ENCODE data around the gene SELE. TPM values are rescaled to one million over a fixed set of nuclear protein-coding genes. Genes with fewer than 3 reads are reported as not detected.

The SELE gene
- polyA plus RNA-seq, 2 of the 4 experiments (the other 2 are of a cell fraction): not detected

- Histone ChIP-seq H3K9me3 (no peaks in the 10 kb centered on the region), H3K4me2 (no peak overlapping the region), H3K27ac (no peak overlapping the region), H3K4me1 (no peaks in the 10 kb centered on the region), H3K4me3 (no peak overlapping the region)
- FAIRE-seq (no peak), DNase-seq (ENCODE audit: low read depth in 1 of 2, low spot score in 1 of 2) (no peak), ATAC-seq (no peak)
- ChIA-PET CTCF (no interaction called here), POLR2A (no interaction called here)
- TF ChIP-seq RCOR1 (IDR thresholded peaks at IDR 0.05; ENCODE audit: low read depth, low read length) (no peak), ELK1 (IDR thresholded peaks at IDR 0.05; ENCODE audit: low read depth, low read length) (no peak), ZC3H11A (IDR thresholded peaks at IDR 0.05) (no peak), HOXA7 (CRISPR knock-in tag; IDR thresholded peaks at IDR 0.05) (no peak), EHMT2 (IDR thresholded peaks at IDR 0.05; ENCODE audit: low read depth) (no peak), POLR2A (IDR thresholded peaks at IDR 0.05; ENCODE audit: low read length) (no peak), FOXS1 (CRISPR knock-in tag; IDR thresholded peaks at IDR 0.05) (no peak), KDM1A (IDR thresholded peaks at IDR 0.05; ENCODE audit: low read depth) (no peak), HOXB13 (CRISPR knock-in tag; IDR thresholded peaks at IDR 0.05; ENCODE audit: low read depth) (no peak), HMGXB4 (CRISPR knock-in tag; IDR thresholded peaks at IDR 0.05; ENCODE audit: borderline replicate concordance) (no peak), KDM5A (IDR thresholded peaks at IDR 0.05) (no peak), NFE2L2 (conservative IDR thresholded peaks at IDR 0.05; ENCODE audit: low read length) (no peak)
- TF ChIP-seq, protein P1, sequence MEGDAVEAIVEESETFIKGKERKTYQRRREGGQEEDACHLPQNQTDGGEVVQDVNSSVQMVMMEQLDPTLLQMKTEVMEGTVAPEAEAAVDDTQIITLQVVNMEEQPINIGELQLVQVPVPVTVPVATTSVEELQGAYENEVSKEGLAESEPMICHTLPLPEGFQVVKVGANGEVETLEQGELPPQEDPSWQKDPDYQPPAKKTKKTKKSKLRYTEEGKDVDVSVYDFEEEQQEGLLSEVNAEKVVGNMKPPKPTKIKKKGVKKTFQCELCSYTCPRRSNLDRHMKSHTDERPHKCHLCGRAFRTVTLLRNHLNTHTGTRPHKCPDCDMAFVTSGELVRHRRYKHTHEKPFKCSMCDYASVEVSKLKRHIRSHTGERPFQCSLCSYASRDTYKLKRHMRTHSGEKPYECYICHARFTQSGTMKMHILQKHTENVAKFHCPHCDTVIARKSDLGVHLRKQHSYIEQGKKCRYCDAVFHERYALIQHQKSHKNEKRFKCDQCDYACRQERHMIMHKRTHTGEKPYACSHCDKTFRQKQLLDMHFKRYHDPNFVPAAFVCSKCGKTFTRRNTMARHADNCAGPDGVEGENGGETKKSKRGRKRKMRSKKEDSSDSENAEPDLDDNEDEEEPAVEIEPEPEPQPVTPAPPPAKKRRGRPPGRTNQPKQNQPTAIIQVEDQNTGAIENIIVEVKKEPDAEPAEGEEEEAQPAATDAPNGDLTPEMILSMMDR (IDR thresholded peaks at IDR 0.05): no peak
- 26% methylated on average over 1 of the region's 1 CpG for WGBS (ENCODE audit: missing lambda C conversion rate)
Measured at GRCh38 chr1:169697755-169698154, 36.1 kb downstream of the SELE start.

GRCh38 chr1:169696273-169697100 lies 37.4 kb downstream of the SELE start:
- Histone ChIP-seq H3K4me2 (no peak overlapping the region), H3K9me3 (no peaks in the 10 kb centered on the region), H3K4me1 (no peaks in the 10 kb centered on the region), H3K4me3 (no peak overlapping the region), H3K27ac (no peak overlapping the region)
- ChIA-PET CTCF (interaction anchor here (0.6 to 1.5 kb wide), 3 partner anchors 14 to 95 kb away, joined by 4 to 5 read pairs (median 4); no protein-coding TSS in a partner anchor), POLR2A (no interaction called here)
- ATAC-seq: no peak
- TF ChIP-seq KDM1A (IDR thresholded peaks at IDR 0.05; ENCODE audit: low read depth) (no peak), ATOH8 (CRISPR knock-in tag; IDR thresholded peaks at IDR 0.05; ENCODE audit: low read depth) (no peak), ZFP36 (IDR thresholded peaks at IDR 0.05; ENCODE audit: borderline replicate concordance, partially characterized antibody) (no peak), RFX5 (IDR thresholded peaks at IDR 0.05) (no peak), HDAC2 (IDR thresholded peaks at IDR 0.05) (no peak), KDM5A (IDR thresholded peaks at IDR 0.05) (no peak), CBX2 (IDR thresholded peaks at IDR 0.05; ENCODE audit: borderline replicate concordance, low read depth) (no peak), FOSB (CRISPR knock-in tag; IDR thresholded peaks at IDR 0.05) (no peak), CEBPB (IDR thresholded peaks at IDR 0.05) (no peak), TP53 (CRISPR knock-in tag; IDR thresholded peaks at IDR 0.05) (no peak), CBX8 (IDR thresholded peaks at IDR 0.05) (no peak), SREBF2 (IDR thresholded peaks at IDR 0.05) (no peak), BHLHE40 (IDR thresholded peaks at IDR 0.05; ENCODE audit: low read depth, low read length) (no peak)
- TF ChIP-seq, protein P1 (IDR thresholded peaks at IDR 0.05): no peak
- no peak for DNase-seq (ENCODE audit: low read depth in 1 of 2, low spot score in 1 of 2)
- no peak for FAIRE-seq
- 46% methylated on average over 3 of the region's 3 CpGs for WGBS (ENCODE audit: missing lambda C conversion rate)

Measured in A549 (cell line).